Transverse colon (tissue), 4 donors: ENCODE results near the gene STOX1. TPM values are rescaled to one million over a fixed set of nuclear protein-coding genes. Genes with fewer than 3 reads are reported as not detected.

ENCODE experiments used
- DNase-seq: peaks from one replicate; pipeline ENCODE4 v3.0.0-alpha.2; 2019
- H3K27ac ChIP-seq, 4 donors: fragments of 200-600 bp; sonication (generic); 2 replicates each; pipeline ENCODE4 v1.5.1; 2016 to 2018; ENCODE audit warnings: inconsistent platforms in 4 of 4
- H3K27me3 ChIP-seq: fragments of 200-600 bp; sonication (generic); 2 replicates; pipeline ENCODE4 v1.5.1; 2017; ENCODE audit warnings: inconsistent platforms
- H3K36me3 ChIP-seq, 4 donors: fragments of 200-600 bp; sonication (generic); 2 replicates each; pipeline ENCODE4 v1.5.1; 2017 to 2019; ENCODE audit warnings: inconsistent platforms in 4 of 4
- H3K4me1 ChIP-seq, 4 donors: fragments of 200-600 bp; sonication (generic); 2 replicates each; pipeline ENCODE4 v1.5.1; 2017 to 2020; ENCODE audit warnings: inconsistent platforms in 4 of 4
- H3K4me3 ChIP-seq, 4 donors: fragments of 200-600 bp; sonication (generic); 1 replicate in 1 of 4; 2 replicates in 3 of 4; pipeline versions ENCODE4 v1.5.1 to v1.6.1; 2017 to 2019; ENCODE audit warnings: inconsistent platforms in 4 of 4
- H3K9me3 ChIP-seq, 2 donors: fragments of 200-600 bp; sonication (generic); 2 replicates each; pipeline ENCODE4 v1.5.1; 2017 to 2019; ENCODE audit warnings: inconsistent platforms in 2 of 2
- CTCF ChIP-seq, 5 experiments: fragments of 200-600 bp in 3 of 5; fragments of 450-650 bp in 2 of 5; sonication (generic) in 3 of 5; IDR thresholded peaks; 1 replicate in 2 of 5; 2 replicates in 3 of 5; pipeline ENCODE4 v1.5.1; 2016 to 2017; ENCODE audit warnings: antibody characterized with exemption in 5 of 5, inconsistent platforms in 3 of 5, mild to moderate bottlenecking in 2 of 5, moderate library complexity in 1 of 5
- EP300 ChIP-seq: sonication (generic); formaldehyde crosslinking; IDR thresholded peaks from one replicate; pipeline ENCODE4 v1.6.1; 2017; ENCODE audit warnings: antibody characterized with exemption, low read depth
- POLR2A ChIP-seq: fragments of 450-650 bp; IDR thresholded peaks from one replicate; pipeline ENCODE4 v1.6.1; 2016; ENCODE audit warnings: antibody characterized with exemption, mild to moderate bottlenecking, moderate library complexity
- POLR2AphosphoS5 ChIP-seq, 3 donors: sonication (generic); formaldehyde crosslinking; IDR thresholded peaks; one replicate each; pipeline ENCODE4 v1.6.1; 2016; ENCODE audit warnings: antibody characterized with exemption in 3 of 3
- WGBS, 2 donors: methylation state at CpG; one replicate each; pipeline ENCODE4 v1.1.5; 2018; ENCODE audit warnings: low coverage in 1 of 2; 5-methylcytosine and 5-hydroxymethylcytosine counted together
- in situ Hi-C, 4 donors: fragments of 200-750 bp; cut with MboI; loops; one replicate each; pipeline versions ENCODE4 v1.15.0 to v1.15.1; 2017; ENCODE audit warnings: low sequenced_read_pairs in 3 of 4, low pct_ligation_motif_present in 1 of 4, low pct_unique_long_range_greater_than_20kb in 1 of 4
- intact Hi-C: fragments of 100-400 bp; cut with DNase I; formaldehyde crosslinking; loops from one replicate; pipeline ENCODE4 v1.15.1; 2023; ENCODE audit warnings: low total_unique reads
- total RNA-seq, 4 donors: library from RNA; depleted of rRNA; stranded (reverse); fragments of >200 nt; gene quantifications; one replicate each; pipeline ENCODE4 v1.1.0, GENCODE V29; 2016

STOX1 gene
- total RNA-seq, 4 donors from 2014 or later = 0.40 to 2.0 (median 1.4) TPM

GRCh38 chr10:68828833-68829232, 1.5 kb downstream of the STOX1 start:
- no peak for DNase-seq
- 60 to 91% methylated on average over 6 to 10 of the region's 10 CpGs for WGBS, 2 donors
- TF ChIP-seq POLR2A (no peak), POLR2AphosphoS5 (IDR thresholded peaks at IDR 0.05) (no peak), CTCF (IDR thresholded peaks at IDR 0.05) (no peak), EP300 (no peak)
- Histone ChIP-seq H3K27me3 (no peaks in the 10 kb centered on the region), H3K36me3 (no peaks in the 10 kb centered on the region), H3K27ac (no peak overlapping the region), H3K9me3 (no peaks in the 10 kb centered on the region), H3K4me1 (peaks cover 0 to 12% (median 8%) of the 10 kb centered on the region in 4 donors), H3K4me3 (no peak overlapping the region)
- in situ Hi-C loops = no loop called here
- intact Hi-C loops = loop anchor here (10.0 kb wide), 1 partner anchor 66 kb away; no protein-coding TSS in a partner anchor

- H3K36me3 ChIP-seq = no peaks in the 10 kb centered on the region
- intact Hi-C loops (loop anchor here (10.0 kb wide), 1 partner anchor 65 kb away; no protein-coding TSS in a partner anchor), in situ Hi-C loops (no loop called here)
- no peaks in the 10 kb centered on the region for H3K27me3 ChIP-seq
- H3K4me1 ChIP-seq = peaks cover 0 to 12% (median 8%) of the 10 kb centered on the region in 4 donors
- DNase-seq = no peak
- H3K27ac ChIP-seq = no peak overlapping the region
- no peak overlapping the region for H3K4me3 ChIP-seq
- no peak for TF ChIP-seq POLR2AphosphoS5 (IDR thresholded peaks at IDR 0.05)
- no peak for TF ChIP-seq CTCF (IDR thresholded peaks at IDR 0.05)
- no peak for TF ChIP-seq POLR2A
- no peak for TF ChIP-seq EP300
- WGBS, 2 donors = 74 to 86% methylated on average over 4 to 6 of the region's 6 CpGs
- H3K9me3 ChIP-seq = no peaks in the 10 kb centered on the region
Measured at GRCh38 chr10:68829521-68829920, 2.2 kb downstream of the STOX1 start.

DNA sequence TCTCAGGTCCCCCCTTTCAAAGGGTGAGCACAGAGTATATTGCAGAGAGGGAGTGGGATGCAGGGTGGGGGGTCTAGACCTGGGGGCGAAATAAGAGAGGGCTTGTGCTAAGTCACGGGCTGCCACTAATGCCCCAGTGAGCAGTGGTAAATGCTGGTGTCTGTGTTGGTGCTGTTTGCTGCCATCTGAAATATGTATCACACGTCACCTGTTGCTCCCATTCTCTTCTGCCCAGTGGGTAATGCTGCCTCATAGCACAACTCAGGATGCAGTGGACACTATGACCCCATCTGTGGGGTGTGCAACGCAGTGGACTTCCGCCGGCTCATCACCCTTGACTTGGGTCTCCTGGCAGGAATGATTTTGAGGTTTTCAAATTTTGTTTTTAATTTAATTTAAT, 2.6 kb downstream of the STOX1 start:
- 94% methylated on average over 6 of the region's 6 CpGs; no CpG with 5 or more reads in 1 of the 2 donors for WGBS, 2 donors
- Histone ChIP-seq H3K4me1 (peaks cover 0 to 12% (median 8%) of the 10 kb centered on the region in 4 donors), H3K27me3 (no peaks in the 10 kb centered on the region), H3K36me3 (no peaks in the 10 kb centered on the region), H3K9me3 (no peaks in the 10 kb centered on the region), H3K27ac (no peak overlapping the region), H3K4me3 (no peak overlapping the region)
- intact Hi-C loops (loop anchor here (10.0 kb wide), 1 partner anchor 65 kb away; no protein-coding TSS in a partner anchor), in situ Hi-C loops (no loop called here)
- TF ChIP-seq POLR2A = no peak
- TF ChIP-seq CTCF (IDR thresholded peaks at IDR 0.05) = no peak
- TF ChIP-seq EP300 = no peak
- no peak for TF ChIP-seq POLR2AphosphoS5 (IDR thresholded peaks at IDR 0.05)
- DNase-seq = no peak

- WGBS, 2 donors = 71 to 90% methylated on average over 2 to 5 of the region's 5 CpGs
- Histone ChIP-seq H3K9me3 (no peaks in the 10 kb centered on the region), H3K36me3 (no peaks in the 10 kb centered on the region), H3K4me1 (peaks cover 0 to 5% (median 1%) of the 10 kb centered on the region in 4 donors), H3K27me3 (no peaks in the 10 kb centered on the region), H3K4me3 (no peak overlapping the region), H3K27ac (no peak overlapping the region)
- DNase-seq = no peak
- intact Hi-C loops (no loop called here), in situ Hi-C loops (no loop called here)
- no peak for TF ChIP-seq EP300
- TF ChIP-seq POLR2A = no peak
- TF ChIP-seq POLR2AphosphoS5 (IDR thresholded peaks at IDR 0.05) = no peak
- TF ChIP-seq CTCF (IDR thresholded peaks at IDR 0.05) = no peak
Measured at GRCh38 chr10:68831961-68832455, 4.7 kb downstream of the STOX1 start.
